Measurements from ENCODE around the gene STRIP2.

The STRIP2 gene

DNA sequence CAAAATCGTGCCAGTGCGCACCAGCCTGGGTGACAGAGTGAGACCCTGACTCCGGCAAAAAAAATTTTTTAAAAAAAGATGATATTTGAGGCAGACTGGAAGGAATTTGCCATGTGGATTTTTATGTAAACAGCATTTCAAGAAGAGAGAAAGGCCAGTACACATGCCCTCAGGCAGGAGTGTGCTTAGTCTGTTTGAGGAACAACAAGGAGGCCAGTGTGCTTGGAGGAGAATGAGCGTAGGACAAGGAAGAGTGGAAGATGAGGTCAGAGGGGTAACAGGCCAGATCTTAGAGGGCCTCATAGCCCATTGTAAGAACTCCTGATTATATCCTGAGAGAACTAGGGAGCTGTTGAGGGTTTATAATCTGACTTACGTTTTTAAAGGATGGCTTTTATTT, 17.2 kb upstream of the STRIP2 start:
- CTCF ChIA-PET: interaction anchor here (0.7 kb wide), 1 partner anchor 28 kb away, joined by 5 read pairs; no protein-coding TSS in a partner anchor
- POLR2A ChIA-PET: no interaction called here
- H3K27ac ChIP-seq (ENCODE audit: extremely low read depth, low read depth, low read length): no peak overlapping the region
- no peaks in the 10 kb centered on the region for H3K9me3 ChIP-seq (ENCODE audit: control insufficient read depth, insufficient read depth, low read depth, low read length)
- H3K4me3 ChIP-seq (ENCODE audit: low read depth, low read length): no peak overlapping the region
- no peaks in the 10 kb centered on the region for H3K4me1 ChIP-seq (ENCODE audit: control insufficient read depth, insufficient read depth, low read length)
- no peaks in the 10 kb centered on the region; a peak in 1 of 3 replicates for H3K36me3 ChIP-seq (ENCODE audit: control insufficient read depth in 2 of 2, insufficient read depth in 1 of 2, low read length in 2 of 2)
- TF ChIP-seq ZNF48 (tag by site-specific recombination; IDR thresholded peaks at IDR 0.05) (no peak), ZNF776 (tag by site-specific recombination; IDR thresholded peaks at IDR 0.05; ENCODE audit: borderline replicate concordance) (no peak), ZNF623 (tag by site-specific recombination; IDR thresholded peaks at IDR 0.05) (no peak), ZNF670 (tag by site-specific recombination; IDR thresholded peaks at IDR 0.05; ENCODE audit: low read depth) (no peak), ZNF514 (tag by site-specific recombination; IDR thresholded peaks at IDR 0.05) (no peak), ZNF155 (tag by site-specific recombination; IDR thresholded peaks at IDR 0.05) (no peak)
- TF ChIP-seq, protein P1, sequence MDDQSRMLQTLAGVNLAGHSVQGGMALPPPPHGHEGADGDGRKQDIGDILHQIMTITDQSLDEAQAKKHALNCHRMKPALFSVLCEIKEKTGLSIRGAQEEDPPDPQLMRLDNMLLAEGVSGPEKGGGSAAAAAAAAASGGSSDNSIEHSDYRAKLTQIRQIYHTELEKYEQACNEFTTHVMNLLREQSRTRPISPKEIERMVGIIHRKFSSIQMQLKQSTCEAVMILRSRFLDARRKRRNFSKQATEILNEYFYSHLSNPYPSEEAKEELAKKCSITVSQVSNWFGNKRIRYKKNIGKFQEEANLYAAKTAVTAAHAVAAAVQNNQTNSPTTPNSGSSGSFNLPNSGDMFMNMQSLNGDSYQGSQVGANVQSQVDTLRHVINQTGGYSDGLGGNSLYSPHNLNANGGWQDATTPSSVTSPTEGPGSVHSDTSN (CRISPR knock-in tag; IDR thresholded peaks at IDR 0.05): no peak

DNA sequence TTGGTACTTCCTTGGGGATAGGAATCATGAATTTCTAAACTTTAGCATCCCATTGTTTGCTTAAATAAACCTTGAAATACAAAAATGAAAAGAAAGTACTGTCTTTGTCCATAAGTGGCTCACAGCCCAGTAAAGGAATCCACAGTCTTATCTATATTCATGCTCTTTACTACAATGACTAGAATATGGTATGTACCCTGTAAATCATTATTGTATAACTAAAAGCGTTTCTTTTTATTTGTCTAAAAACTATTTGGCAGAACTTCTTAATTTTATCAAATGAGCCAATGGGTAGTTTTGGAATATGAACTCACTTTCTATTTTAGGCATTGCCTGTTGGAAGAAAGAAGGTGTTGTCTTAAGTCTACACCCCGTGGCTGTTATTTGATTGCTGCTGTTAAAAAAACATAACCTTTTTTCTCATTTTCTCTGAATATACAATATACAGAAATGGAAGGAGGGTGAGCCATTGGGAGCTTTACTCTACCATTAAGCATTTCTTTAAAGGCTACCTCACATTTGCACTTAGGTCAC, 12.4 kb upstream of the STRIP2 start:
- Histone ChIP-seq H3K9me3 (ENCODE audit: control insufficient read depth, insufficient read depth, low read depth, low read length) (no peaks in the 10 kb centered on the region), H3K36me3 (ENCODE audit: control insufficient read depth in 2 of 2, insufficient read depth in 1 of 2, low read length in 2 of 2) (peaks cover 0 to 11% of the 10 kb centered on the region in 2 experiments; a peak in 2 of 3 replicates), H3K27ac (ENCODE audit: extremely low read depth, low read depth, low read length) (no peak overlapping the region), H3K4me3 (ENCODE audit: low read depth, low read length) (no peak overlapping the region), H3K4me1 (ENCODE audit: control insufficient read depth, insufficient read depth, low read length) (no peaks in the 10 kb centered on the region)
- ChIA-PET POLR2A (no interaction called here), CTCF (interaction anchor here (0.6 to 1.4 kb wide), 3 partner anchors 46 to 99 kb away, joined by 3 to 4 read pairs (median 3); no protein-coding TSS in a partner anchor)
- TF ChIP-seq, protein P2, sequence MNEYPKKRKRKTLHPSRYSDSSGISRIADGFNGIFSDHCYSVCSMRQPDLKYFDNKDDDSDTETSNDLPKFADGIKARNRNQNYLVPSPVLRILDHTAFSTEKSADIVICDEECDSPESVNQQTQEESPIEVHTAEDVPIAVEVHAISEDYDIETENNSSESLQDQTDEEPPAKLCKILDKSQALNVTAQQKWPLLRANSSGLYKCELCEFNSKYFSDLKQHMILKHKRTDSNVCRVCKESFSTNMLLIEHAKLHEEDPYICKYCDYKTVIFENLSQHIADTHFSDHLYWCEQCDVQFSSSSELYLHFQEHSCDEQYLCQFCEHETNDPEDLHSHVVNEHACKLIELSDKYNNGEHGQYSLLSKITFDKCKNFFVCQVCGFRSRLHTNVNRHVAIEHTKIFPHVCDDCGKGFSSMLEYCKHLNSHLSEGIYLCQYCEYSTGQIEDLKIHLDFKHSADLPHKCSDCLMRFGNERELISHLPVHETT (tag by site-specific recombination; IDR thresholded peaks at IDR 0.05): no peak
- TF ChIP-seq MYNN (tag by site-specific recombination; IDR thresholded peaks at IDR 0.05; ENCODE audit: borderline replicate concordance) (no peak), ZNF175 (tag by site-specific recombination; IDR thresholded peaks at IDR 0.05) (no peak), ZNF211 (tag by site-specific recombination; IDR thresholded peaks at IDR 0.05; ENCODE audit: low read depth) (no peak), ZNF837 (tag by site-specific recombination; IDR thresholded peaks at IDR 0.05) (no peak), ZNF626 (tag by site-specific recombination; IDR thresholded peaks at IDR 0.05) (no peak), ZNF548 (tag by site-specific recombination; IDR thresholded peaks at IDR 0.05) (no peak), IKZF3 (tag by site-specific recombination; IDR thresholded peaks at IDR 0.05) (no peak), ZBTB48 (tag by site-specific recombination; IDR thresholded peaks at IDR 0.05) (no peak), SALL2 (tag by site-specific recombination; IDR thresholded peaks at IDR 0.05; ENCODE audit: borderline replicate concordance) (no peak), ZNF223 (tag by site-specific recombination; IDR thresholded peaks at IDR 0.05) (no peak), ZNF274 (IDR thresholded peaks at IDR 0.05; ENCODE audit: low read length) (no peak), ZNF274 (tag by site-specific recombination; IDR thresholded peaks at IDR 0.05; ENCODE audit: borderline replicate concordance) (no peak), ZNF266 (tag by site-specific recombination; IDR thresholded peaks at IDR 0.05; ENCODE audit: low read depth) (no peak), ZNF514 (tag by site-specific recombination; IDR thresholded peaks at IDR 0.05) (no peak), GLIS2 (tag by site-specific recombination; IDR thresholded peaks at IDR 0.05) (no peak), ZNF202 (tag by site-specific recombination; IDR thresholded peaks at IDR 0.05; ENCODE audit: borderline replicate concordance) (no peak), ZNF169 (tag by site-specific recombination; IDR thresholded peaks at IDR 0.05) (no peak), GLIS1 (tag by site-specific recombination; IDR thresholded peaks at IDR 0.05) (no peak)
- TF ChIP-seq, protein P3, sequence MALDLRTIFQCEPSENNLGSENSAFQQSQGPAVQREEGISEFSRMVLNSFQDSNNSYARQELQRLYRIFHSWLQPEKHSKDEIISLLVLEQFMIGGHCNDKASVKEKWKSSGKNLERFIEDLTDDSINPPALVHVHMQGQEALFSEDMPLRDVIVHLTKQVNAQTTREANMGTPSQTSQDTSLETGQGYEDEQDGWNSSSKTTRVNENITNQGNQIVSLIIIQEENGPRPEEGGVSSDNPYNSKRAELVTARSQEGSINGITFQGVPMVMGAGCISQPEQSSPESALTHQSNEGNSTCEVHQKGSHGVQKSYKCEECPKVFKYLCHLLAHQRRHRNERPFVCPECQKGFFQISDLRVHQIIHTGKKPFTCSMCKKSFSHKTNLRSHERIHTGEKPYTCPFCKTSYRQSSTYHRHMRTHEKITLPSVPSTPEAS (tag by site-specific recombination; IDR thresholded peaks at IDR 0.05): no peak

Measured in HEK293 (cell line).